NCI-H345 treated with DMSO at 0.1 percent for 48 hours (cell line): ENCODE results near the gene DGKZ.

Experiments
- DNase-seq: peaks from one replicate; lab custom pipeline; 2025; ENCODE audit not compliant: unreplicated experiment; lab: John Stamatoyannopoulos, UW

Gene DGKZ

GRCh38 chr11:46345881-46346484, 1.3 kb upstream of the DGKZ start:
- DNase-seq = no peak

GRCh38 chr11:46347637-46348311, 511 bp downstream of the DGKZ start:
- no peak for DNase-seq

- DNase-seq = no peak
Observed at GRCh38 chr11:46348566-46349401, 1.5 kb downstream of the DGKZ start.

- no peak for DNase-seq
Observed at GRCh38 chr11:46350695-46351094, 3.4 kb downstream of the DGKZ start.

DNA sequence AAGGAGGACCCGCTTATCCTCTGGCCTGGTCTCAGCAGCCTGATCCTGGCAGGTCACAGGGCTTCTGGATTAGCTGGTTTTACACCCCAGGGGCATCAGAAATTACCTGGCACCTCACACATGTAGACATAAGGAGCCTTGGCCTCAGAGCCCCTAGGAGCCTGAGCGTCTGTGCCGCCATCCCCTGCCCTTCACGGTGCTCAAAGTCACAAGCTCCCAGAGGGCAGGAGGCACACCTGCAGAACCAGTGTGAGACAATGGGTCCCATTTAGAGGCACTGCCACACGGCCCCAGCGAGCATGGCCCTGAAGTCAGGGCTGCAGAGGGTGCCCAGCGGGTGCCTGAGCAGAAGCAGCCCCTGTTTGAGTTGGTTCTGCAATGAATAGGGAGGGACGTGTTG, 3.9 kb downstream of the DGKZ start:
- DNase-seq = no peak

GRCh38 chr11:46351606-46352005, 4.3 kb downstream of the DGKZ start:
- DNase-seq = no peak

- no peak for DNase-seq
Observed at GRCh38 chr11:46352063-46352841, 5.0 kb downstream of the DGKZ start.

DNA sequence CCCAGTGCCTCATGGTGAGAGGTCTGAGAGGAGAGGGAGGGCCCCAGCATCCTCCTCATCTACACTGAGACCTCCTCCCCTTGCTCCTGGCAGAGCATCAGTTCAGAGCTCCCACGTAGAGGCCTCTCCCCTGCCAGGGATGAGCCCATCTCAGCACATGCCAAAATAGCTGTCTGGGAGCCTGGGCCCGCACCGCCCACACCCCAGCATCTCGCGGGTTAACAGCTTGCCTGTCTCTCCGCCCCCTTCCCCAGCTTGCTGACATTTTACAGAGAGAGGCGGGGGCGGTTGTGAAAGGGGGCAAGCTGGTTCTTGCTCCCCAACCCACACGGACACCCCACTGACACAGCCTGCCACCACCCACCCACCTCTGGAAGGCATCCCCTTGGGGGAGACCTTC, 6.4 kb downstream of the DGKZ start:
- no peak for DNase-seq

DNA sequence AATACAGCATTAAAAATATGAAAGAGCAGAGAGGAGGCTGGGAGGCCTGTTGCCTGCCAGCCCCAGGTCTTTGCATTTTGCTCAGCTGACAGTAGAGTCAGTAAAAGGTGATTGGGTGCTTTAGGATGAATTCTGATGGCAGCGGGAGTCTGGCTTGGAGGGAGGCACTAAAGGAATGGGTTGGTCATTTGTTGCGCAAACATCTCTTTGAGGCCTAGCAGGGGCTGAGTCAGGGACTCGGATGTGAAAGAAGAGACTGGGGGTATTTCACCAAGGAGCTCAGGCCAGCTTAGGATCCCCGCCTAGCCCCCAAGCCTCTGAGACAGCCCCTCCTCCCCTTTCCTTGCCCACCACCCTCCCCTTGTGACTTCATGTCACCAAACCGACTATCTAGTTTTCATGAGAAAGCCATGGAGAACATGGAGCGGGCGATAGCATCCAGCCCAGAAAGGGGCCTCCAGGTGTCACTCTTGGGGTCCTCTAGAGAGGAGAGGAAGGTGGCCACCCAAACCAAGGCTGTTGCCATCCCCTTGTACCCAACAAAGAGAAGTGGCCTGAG, 9.7 kb downstream of the DGKZ start:
- no peak for DNase-seq

DNA sequence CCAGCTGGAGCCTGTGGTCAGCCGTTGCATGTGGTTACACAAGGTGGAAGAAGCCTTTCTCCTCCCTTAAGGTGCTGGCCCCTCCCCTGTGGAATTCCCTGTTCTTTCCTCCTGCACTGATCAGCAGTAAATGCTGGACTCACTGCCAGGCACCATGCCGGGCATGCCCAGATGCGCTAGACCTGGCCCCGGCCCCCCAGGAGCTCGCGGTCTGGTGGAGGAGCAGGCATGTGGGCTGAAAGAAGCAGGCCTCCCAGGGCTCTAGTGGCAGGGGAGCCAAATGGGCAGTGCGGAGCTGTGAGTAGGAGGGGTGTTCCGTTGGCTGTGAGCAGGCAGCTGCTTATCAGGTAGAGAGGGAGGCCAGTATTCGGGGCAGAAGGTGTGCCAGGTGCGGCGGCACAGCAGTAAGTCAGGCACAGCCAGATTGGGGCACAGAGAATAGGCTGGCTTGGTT, 10.2 kb downstream of the DGKZ start:
- no peak for DNase-seq

DNA sequence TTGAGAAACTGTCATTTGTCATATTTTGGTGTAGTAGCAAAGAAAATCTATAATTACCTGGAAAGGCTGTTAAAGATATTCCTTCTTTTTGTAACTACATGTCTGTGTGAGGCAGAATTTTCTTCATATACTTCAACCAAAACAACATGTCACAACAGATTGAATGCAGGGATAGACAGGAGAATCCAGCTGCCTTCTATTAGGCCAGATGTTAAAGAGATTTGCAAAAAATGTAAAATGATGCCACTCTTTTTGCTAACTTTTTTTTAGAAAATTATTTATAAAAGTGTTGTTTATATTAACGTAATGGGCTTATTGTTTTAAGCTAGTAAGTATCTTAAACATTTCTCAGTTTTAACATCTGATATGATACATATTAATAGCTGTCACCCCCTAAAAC, 12.7 kb downstream of the DGKZ start:
- no peak for DNase-seq

DNA sequence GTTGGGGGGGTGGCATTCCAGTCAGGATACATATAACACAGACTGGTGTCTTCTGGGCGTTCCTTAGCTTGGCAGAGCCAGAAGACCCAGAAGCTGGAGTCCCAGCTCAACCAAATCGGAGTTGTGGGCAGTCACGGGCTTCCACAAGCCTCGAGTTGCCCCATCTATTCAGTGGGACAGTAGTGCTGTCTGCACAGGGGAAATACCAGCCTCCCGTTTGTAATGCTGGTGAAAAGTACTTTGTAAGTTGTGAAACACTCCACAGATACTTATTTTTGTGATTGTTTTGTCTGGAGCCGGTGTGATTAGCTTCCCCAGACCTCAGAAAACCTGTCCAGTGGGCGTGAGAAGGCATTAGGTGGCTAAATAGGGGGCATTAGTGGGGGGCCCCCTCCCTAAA, 13.6 kb downstream of the DGKZ start:
- DNase-seq = no peak

DNA sequence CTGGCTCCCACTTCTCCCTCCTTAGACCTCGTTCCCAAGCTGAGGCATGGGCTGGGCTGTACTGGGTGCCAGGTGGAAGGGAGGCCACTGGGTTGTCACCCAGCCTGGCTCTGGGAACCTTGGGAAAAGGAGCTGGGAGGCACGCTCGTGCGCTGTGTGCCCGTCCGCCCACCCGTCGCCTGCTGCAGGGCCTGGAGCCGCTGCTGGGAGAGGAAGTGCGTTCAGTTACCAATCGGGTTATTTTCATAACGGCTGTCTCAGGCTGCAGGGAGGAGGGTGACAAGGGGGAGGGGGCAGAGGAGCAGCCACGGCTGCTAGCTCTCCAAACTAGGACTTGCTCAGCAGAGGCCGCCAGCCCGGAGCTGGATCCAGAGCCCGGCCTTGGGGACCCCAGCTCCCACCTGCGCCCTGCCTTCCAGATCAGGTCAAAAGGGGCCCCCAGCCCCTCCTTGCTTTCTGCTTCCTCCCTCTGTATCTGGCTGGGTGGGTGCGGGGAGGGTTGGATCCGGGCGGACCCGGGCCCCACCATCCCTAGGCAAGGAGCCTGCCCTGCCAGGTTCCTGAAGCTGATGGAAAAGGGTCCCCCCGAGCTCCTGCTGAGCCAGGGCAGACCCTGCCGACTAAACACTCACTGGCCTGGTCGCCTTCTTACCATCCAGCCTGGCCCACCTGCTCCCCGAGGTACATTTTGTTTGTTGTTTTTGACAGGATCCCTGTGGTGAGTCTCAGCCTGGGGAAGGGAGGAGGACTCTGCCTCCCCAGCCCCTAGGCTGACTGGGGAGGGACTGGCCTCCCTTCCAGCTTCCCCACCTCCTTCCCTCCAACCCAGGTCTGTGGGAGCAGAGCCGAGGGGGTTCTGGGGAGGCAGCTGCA, 14.3 kb downstream of the DGKZ start:
- DNase-seq = no peak

DNA sequence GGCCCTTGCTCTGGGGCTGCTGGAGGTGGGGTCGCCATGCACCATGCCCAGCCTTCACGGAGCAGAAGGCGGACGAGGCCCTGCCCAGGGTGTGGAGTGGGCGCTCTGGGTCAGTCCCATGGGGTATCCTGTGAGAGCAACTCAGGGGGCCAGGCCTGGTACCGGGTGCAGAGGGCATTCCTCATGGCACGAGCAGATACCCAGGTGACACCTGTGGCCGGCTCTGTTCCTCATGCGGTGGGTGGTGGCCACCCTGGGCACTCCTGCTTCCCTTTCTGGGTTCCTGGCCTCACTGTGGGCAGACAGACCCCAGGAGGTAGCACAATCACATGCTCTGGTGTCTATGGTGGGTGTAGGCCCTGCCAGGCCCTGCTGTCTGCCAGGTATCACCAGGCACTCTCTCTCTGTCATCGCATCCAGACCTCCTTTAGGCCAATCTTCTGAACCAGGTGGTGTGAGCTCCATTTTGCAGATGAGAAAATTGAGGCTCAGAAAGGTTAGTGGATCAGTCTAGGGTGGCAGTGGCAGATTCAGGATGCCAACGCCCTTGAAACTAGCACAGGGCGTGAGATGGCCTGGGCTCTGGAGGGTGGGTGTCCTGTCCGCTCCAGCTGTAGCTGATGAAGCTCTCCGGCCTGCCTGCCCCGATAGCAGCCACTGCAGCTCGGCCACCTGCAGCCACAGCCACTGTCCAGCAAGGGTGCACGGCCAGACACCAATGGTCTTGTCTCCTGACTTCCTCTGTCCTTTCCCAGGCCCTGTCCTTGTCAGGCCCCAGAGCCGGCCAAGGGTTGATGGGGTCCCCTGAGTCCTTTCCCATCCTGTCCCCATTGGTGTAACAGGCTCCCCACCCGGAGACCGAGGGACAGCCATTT, 15.1 kb downstream of the DGKZ start:
- no peak for DNase-seq

DNA sequence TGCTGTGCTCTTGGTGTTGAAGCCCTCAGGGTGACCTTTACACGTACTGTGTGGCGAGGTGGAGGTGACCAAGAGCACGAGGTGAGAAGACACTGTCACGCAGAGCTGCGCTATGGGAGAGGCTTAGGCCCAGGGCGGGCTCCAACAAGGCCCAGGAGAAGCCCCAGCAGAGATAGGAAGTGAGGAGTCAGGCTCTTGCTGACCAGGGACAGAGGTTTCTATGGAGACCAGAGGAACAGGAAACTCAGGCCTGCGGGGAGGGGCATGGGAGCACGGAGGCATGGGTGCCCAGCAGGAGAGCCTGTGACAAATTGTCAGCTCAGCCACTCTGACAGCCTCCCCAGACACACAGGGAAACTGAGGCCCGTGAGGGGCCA, 15.8 kb downstream of the DGKZ start:
- no peak for DNase-seq

DNA sequence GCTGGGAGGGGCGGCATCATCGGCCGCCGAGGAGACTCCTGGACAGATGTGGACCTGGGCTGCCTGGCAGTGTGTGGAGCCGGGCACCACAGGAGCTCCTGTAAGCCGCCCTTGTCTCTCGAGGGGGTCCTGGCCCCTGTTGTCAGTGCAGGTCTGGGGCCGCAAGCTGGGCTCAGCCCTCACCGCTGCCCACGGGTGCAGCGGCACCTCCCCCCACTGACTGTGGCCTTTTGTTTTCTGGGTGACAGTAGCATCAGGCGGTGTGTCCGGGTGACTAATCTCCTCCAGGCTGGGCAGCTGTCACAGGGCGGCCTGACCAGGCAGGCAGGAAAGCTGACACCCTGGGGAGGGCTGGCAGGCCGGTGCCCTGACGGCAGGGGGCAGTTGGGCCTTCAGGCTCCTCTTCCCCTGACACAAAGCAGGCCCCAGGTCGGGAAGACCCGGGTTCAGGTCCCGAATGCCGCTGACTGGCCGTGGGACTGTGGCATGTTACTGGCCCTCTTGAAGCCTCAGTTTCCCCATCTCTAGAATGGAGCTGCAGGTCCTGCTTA, 16.3 kb downstream of the DGKZ start:
- DNase-seq = no peak

- DNase-seq = no peak
Observed at GRCh38 chr11:46364056-46364455, 16.8 kb downstream of the DGKZ start.

DNA sequence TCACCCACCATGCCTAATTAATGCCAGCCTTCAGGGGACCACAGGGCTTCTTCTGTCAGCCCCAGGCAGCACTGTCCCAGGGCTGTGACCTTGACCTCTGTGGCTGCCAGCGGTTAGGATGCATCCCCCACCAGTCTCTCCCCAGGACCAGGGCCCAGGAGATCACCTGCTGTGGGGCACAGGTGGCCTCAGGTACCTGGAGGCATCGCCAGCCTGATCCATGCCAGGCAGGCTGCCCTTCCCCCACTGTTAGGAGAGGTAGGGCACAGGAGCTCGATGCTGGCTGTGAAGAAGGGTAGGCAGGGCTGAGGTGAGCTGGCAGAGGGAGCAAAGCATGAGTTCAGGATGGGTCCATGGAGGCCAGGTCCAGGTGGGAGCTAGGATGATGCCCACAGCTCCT, 17.5 kb downstream of the DGKZ start:
- no peak for DNase-seq

DNA sequence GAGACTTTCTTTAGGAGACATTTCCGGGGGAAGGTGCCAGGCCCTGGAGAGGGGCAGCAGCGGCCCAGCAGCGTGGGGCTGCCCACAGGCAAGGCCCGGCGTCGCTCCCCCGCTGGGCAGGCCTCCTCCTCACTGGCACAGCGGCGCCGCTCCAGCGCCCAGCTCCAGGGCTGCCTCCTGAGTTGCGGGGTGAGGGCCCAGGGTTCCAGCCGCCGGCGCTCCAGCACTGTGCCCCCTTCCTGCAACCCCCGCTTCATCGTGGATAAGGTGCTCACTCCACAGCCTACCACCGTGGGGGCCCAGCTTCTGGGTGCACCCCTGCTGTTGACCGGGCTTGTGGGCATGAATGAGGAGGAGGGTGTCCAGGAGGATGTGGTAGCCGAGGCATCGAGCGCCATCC, 19.0 kb downstream of the DGKZ start:
- no peak for DNase-seq
